HCT116 (cell line): ENCODE data around the gene CRIM1.

Source experiments
- EZH2 ChIP-seq: fragments of 200-600 bp; sonication (generic); IDR thresholded peaks from 2 replicates; pipeline ENCODE4 v1.6.1; 2017; ENCODE audit warnings: antibody characterized with exemption, mixed run types
- TF ChIP-seq, protein P1 (sequence below), 3 experiments: fragments of 200-600 bp in 1 of 3; sonication (generic) in 1 of 3; IDR thresholded peaks in 2 of 3; conservative IDR thresholded peaks in 1 of 3; 2 replicates each; pipeline ENCODE4 v1.5.1; 2012 to 2017; ENCODE audit warnings: low read depth in 2 of 3, low read length in 2 of 3, antibody characterized with exemption in 1 of 3, borderline replicate concordance in 1 of 3, control low read depth in 1 of 3, mild to moderate bottlenecking in 1 of 3, mixed read lengths in 1 of 3, mixed run types in 1 of 3, moderate library complexity in 1 of 3; ENCODE audit not compliant: insufficient read depth in 1 of 3

DNA sequence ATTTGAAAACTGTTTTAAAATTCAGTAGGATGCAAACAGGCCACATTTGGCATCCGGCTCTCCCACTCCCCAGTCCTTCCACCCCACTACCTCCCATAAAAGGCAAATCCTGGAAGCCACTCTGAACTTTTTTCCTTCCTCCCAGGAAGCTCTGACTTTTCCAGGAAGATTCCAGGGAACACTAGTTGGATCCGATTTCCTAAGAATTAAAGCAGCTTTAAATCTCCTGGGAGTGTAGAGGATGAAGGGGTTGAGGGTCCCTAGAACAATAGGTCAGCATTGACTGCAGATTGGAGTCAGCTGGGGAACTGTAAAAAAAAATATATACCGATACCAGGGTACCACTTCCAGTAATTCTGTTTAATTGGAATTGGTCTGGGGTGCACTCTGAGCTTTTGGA lies 76.9 kb downstream of the CRIM1 start:
- no peak for TF ChIP-seq EZH2
- TF ChIP-seq, protein P1, sequence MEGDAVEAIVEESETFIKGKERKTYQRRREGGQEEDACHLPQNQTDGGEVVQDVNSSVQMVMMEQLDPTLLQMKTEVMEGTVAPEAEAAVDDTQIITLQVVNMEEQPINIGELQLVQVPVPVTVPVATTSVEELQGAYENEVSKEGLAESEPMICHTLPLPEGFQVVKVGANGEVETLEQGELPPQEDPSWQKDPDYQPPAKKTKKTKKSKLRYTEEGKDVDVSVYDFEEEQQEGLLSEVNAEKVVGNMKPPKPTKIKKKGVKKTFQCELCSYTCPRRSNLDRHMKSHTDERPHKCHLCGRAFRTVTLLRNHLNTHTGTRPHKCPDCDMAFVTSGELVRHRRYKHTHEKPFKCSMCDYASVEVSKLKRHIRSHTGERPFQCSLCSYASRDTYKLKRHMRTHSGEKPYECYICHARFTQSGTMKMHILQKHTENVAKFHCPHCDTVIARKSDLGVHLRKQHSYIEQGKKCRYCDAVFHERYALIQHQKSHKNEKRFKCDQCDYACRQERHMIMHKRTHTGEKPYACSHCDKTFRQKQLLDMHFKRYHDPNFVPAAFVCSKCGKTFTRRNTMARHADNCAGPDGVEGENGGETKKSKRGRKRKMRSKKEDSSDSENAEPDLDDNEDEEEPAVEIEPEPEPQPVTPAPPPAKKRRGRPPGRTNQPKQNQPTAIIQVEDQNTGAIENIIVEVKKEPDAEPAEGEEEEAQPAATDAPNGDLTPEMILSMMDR (IDR thresholded peaks at IDR 0.05 in 2 of 3, conservative IDR thresholded peaks at IDR 0.05 in 1 of 3; ENCODE audit: borderline replicate concordance in 1 of 3, insufficient read depth in 1 of 3, low read depth in 2 of 3, low read length in 2 of 3): no peak
